Stimulated activated CD4-positive, alpha-beta T cell treated with anti-CD3 and anti-CD28 coated beads, Interleukin-4, amount 100 ng/mL, for 1 hour (primary cell): ENCODE measurements around the gene METTL8.
"Not testable (repeated sequence)": the region's sequence is repeated elsewhere in the genome, so short reads cannot be mapped to it uniquely, and the experiment has no call there.

Experiments
- DNase-seq: peaks from one replicate; pipeline ENCODE4 v3.0.0-alpha.2; 2020

The METTL8 gene

DNA sequence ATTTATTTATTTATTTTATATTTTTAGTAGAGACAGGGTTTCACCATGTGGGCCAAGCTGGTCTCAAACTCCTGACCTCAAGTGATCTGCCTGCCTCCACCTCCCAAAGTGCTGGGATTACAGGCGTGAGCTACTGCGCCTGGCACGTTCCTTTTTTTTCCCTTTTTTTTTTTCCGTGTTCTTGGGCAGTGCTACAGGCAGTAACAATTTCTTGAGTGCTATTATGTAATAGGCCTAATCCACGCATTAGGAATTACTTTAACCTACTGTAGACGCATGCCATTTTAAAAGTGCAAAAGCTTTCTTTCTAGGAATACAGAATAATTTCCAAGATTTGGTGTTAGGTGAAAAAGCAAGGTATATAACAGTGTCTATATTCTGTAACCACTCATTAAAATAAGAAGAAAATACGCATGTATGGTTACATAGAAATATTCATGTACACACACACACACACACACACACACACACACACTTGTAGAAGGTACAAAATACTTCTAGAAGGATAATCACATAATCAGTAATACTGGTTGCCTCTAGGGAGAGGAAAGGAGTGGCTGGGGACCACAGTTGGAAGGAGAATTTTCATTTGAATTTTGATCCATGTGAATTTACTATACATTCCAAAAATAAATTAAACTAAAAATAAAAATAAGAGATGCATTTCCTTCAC is 92.3 kb downstream of the METTL8 start:
- no peak for DNase-seq

DNA sequence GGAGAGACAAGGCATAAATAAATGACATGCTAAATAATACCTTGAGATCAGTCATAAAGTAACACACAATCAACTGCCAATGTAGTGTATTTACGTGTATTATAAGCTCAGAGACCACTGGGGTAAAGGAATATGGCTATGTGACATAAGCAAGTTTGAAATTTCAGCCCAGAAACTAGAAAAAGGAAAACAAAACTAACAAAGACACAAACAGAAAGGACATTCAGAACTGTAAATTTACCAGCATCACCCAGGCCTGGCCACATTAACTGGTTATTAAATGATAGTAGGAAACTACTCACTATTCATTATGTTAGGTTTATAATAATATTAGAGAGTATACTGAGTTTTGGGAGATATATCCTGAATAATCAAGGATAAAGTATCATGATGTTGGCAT is 98.8 kb downstream of the METTL8 start:
- DNase-seq, result no peak

GRCh38 chr2:171334171-171334570 is 99.6 kb downstream of the METTL8 start:
- no peak for DNase-seq

- no peak for DNase-seq
These were observed 103.4 kb downstream of the METTL8 start for GRCh38 chr2:171330155-171330956.

DNA sequence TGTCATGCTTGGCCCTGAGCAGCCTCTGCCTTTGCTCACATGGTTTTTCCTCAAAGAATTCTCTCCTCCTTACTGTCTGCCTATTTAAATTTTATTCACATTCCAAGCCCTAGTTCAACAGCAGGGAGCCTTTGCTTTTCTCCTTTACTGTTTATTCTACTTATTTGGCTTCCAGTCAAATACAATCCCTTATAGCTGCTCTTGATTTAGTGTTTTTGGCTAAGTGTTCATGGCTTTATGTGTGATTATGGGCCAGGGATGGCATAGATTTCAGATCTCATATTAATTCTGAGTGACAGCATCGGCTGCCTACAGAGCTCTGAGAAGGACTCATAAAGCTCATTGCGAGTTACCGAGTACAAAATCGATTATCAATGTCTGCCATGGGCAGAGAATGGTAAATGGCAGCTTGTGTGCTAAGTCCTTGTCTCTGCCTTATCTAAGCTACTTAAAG is 106.7 kb downstream of the METTL8 start:
- DNase-seq, result no peak

DNA sequence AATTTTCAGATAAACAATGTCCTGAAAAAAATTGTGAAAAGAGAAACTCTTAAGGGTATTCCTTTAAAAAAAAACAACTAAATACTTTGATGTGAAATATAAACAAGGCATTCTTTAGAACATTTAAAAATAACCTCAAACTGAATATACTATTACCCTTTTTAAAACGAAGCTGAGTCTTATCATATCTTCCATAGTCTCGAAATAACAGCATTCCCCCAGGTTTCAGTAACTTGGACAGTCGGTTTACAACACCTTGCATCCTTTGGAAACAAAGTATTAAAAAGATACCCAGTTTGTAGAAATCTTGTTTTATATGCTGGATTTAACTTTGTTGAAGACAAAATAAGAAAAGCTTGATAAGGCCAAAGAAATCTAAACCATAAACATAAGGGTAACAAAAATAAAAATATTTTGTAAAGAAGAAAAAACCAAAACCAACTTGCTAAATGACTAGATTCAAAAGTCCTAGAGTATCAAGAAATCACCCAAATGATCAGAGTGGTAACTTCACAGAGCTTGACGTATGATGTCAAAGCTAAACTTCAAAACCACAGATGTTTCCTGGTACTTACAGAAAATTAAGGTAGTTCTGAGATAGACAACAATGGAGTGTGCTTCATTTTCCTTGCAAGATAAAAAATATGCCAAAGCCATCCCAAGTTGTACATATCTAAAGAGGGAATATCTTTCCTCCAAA is 107.8 kb downstream of the METTL8 start:
- DNase-seq, result no peak

DNA sequence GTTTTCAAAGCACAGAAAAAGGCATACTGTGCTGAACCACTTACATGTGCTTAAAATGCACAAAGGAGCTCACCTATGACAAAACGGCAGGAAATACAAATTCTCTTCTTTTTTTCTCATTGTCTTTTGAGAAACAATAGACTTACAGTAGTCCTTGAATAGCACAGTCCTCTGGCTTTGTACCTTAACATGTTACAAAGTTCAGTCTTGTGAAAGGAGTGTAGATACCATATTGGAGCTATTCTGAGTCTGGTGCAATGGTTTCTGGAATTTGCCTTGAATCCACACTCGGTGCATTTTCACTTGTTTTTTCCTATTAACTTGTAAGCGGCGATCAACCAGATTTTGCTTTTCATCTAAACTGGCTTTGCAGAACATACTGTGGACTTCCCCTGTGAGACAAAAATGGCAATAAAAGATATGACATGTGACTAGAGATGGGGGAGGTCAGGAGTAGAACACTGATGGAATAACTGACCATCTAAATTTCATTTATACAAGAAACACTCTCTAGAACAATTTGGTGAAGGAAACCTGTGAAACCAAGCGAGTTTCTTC is 109.7 kb downstream of the METTL8 start:
- no peak for DNase-seq

- DNase-seq, result no peak
These were observed 110.9 kb downstream of the METTL8 start for GRCh38 chr2:171322928-171323327.

- DNase-seq, result no peak
These were observed 113.1 kb downstream of the METTL8 start for GRCh38 chr2:171320731-171321130.

DNA sequence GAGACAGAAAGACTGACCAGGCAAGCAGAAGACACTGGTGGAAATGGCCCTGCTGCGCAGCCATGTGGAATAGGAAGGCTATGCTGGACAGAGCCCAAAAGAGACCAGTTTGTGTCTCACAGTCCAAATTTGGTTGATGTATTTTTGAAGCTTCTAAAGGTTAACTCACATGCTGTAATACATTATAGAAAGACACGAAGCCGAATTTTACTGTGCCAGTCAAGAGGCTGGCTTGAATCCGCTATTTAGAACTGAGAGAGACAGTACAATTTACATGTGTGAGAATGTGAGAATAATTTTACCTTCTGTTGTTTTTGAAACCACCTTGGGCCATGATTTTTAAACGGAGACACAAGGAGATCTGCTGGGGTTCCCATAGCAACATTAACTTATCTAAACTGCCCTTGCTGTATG is 113.6 kb downstream of the METTL8 start:
- DNase-seq, result no peak

DNA sequence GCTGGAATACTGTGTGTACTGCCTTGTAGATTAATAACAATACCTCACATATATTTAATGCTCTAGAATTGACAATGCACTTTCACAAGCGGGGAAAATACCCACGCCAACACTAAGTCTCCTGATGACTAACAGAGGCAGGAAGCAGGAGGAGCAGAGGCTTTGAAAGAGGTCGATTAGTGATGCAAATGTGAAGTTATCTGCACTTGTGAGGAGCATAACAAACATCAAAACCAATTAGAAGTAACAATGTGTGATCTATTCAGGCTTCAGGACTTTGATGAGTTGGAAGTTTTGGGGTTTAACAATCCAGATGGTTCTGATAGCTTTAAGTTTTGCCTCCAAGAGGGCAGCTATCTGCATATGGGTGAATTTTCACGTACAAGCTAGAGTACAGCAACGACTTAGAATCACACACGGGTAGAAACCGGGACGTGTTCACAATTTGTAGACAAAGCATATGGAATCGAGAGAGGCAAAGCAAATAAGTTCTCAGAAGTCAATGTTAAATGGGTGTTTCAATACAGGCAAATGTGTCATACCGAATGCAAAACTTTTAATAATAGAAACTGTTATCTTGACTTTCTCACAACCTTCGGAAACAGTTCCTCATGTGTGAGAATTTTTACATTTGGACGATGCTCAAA is 114.5 kb downstream of the METTL8 start:
- peak; percentile 35 for DNase-seq

DNA sequence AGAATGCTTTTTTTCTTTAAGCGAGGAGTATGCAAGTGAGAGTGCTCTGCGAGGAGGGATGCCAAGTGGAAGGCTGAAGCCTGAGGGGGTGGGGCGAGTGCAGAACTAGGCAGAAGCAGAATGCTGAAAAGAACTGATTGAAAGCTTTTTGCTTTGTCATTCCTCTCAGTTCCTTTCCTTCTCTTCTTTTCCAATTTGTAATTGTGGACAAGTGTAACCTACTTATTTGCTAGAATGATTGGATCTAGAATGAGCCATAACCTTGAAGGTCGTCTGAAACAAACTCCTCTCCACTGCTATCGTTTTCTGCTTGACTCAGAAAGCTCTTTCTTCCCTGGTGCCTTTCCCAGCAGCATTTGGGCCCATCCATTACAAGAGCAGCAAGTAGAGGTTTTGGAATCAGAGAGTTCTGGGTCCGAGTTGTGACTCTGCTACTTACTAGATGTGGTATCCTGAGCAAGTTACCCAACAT is 115.3 kb downstream of the METTL8 start:
- DNase-seq, result no peak

- DNase-seq, result no peak
These were observed 116.2 kb downstream of the METTL8 start for GRCh38 chr2:171317492-171318125.

- no peak for DNase-seq
These were observed 116.9 kb downstream of the METTL8 start for GRCh38 chr2:171316755-171317337.

DNA sequence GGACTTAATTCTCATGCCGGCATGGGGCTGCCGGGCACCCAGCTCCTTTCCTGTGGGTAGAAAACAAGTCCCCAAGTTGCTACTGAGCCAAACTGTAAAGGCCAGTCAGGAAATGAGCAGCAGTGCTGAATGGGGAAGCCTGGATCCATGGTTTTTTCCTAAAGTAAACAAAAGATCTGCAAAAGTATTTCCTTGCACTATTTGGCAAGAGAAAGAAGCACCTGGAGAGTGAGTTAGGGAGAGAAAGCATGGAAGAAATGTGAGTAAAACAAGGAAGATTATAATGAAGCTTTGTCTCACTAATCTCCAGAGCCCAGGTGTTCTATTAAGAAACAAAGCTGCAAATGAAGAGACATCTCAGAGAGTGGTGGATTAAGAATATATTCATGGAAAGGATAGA is 117.6 kb downstream of the METTL8 start:
- no peak for DNase-seq

DNA sequence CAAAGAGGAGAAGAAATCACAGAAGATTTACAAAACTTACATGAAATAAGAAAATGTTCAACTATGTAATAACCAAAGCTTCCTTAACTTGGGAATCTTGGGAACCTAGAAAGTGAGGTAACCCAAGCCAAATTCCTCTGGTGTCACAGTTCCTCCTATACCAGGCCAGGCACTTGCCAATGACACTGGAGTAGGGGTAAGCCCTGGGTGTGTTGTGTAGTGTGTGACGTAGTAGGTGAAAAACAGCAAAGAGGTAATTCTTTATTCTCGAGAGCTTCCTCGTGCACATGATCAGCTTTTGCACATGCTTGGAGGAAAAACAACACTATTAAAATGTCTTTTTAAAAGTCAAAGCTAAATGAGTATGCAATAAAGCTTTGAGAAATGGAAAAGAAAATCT is 118.0 kb downstream of the METTL8 start:
- no peak for DNase-seq

GRCh38 chr2:171312182-171312581 is 121.6 kb downstream of the METTL8 start:
- not testable (repeated sequence) for DNase-seq

DNA sequence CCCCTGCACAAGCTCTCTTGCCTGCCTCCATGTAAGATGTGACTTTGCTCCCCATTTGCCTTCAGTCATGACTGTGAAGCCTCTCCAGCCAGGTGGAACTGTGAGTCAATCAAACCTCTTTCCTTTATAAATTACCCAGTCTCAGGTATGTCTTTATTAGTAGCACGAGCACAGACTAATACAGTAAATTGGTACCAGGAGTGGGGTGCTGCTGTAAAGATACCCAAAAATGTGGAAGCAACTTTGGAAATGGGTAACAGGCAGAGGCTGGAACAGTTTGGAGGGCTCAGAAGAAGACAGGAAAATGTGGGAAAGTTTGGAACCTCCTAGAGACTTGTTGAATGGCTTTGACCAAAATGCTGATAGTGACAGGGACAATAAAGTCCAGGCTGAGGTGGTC is 122.2 kb downstream of the METTL8 start:
- not testable (repeated sequence) for DNase-seq

GRCh38 chr2:171310889-171311288 is 122.9 kb downstream of the METTL8 start:
- DNase-seq, result no peak

- DNase-seq, result no peak
These were observed 124.1 kb downstream of the METTL8 start for GRCh38 chr2:171309455-171310286.
